K562 (cell line): ENCODE results near the gene PTP4A2. TPM values are rescaled to one million over a fixed set of nuclear protein-coding genes. Genes with fewer than 3 reads are reported as not detected.

Experiments
- ATAC-seq: fragments of 200-7000 bp; cut with Tn5 transposase; 3 replicates; pipeline ENCODE4 v1.9.1; 2020; ENCODE audit warnings: moderate library complexity
- BruUV-seq: library from RNA; stranded (reverse); fragments of 400-500 nt; replicated peaks from 2 replicates; lab custom pipeline; 2021; lab: Mats Ljungman, UMichigan
- CTCF ChIA-PET: fragments of 300-600 bp; formaldehyde crosslinking; extraction: SDS; loops from one replicate; lab custom pipeline; 2021; ENCODE audit warnings: low intra/inter-chr PET ratio; lab: Yijun Ruan, JAX
- POLR2A ChIA-PET: fragments of 300-600, 350-650 bp; sonication (Branson Sonifier 250); formaldehyde crosslinking; extraction: SDS; loops from one replicate; lab custom pipeline; 2021; ENCODE audit warnings: antibody characterized with exemption, inconsistent platforms; lab: Yijun Ruan, JAX
- DNase-seq, 4 experiments: peaks; one replicate each; pipeline versions ENCODE4 v3.0.0 to v3.0.0-alpha.2; 2011 to 2018; ENCODE audit warnings: low spot score in 3 of 4, mixed read lengths in 3 of 4; ENCODE audit errors: extremely low read depth in 1 of 4
- FAIRE-seq: peaks from 2 replicates; lab custom pipeline; 2011; peaks lifted over from hg19 to GRCh38; lab: Jason Lieb, UNC
- H2AFZ ChIP-seq: 2 replicates; pipeline ENCODE4 v1.6.0; 2011; ENCODE audit warnings: low read depth, low read length, control low read depth, inconsistent platforms
- H3K27ac ChIP-seq: fragments of 200-600 bp; 3 replicates; pipeline ENCODE4 v1.8.0; 2011; ENCODE audit warnings: low read depth, mild to moderate bottlenecking, control low read depth, inconsistent platforms, low read length, moderate library complexity, mixed read lengths; ENCODE audit errors: extremely low read depth
- H3K27me3 ChIP-seq, 2 experiments: fragments of 300-600 bp in 1 of 2; 2 replicates in 1 of 2; 3 replicates in 1 of 2; pipeline versions ENCODE4 v1.6.0 to v1.8.0; 2011; ENCODE audit warnings: inconsistent platforms in 2 of 2, low read length in 2 of 2, mild to moderate bottlenecking in 1 of 2, mixed read lengths in 1 of 2, moderate library complexity in 1 of 2; ENCODE audit not compliant: control insufficient read depth in 2 of 2, insufficient read depth in 2 of 2
- H3K36me3 ChIP-seq: fragments of 300-600 bp; 3 replicates; pipeline ENCODE4 v1.8.0; 2011; ENCODE audit warnings: mild to moderate bottlenecking, low read length, inconsistent platforms; ENCODE audit not compliant: control insufficient read depth, insufficient read depth
- H3K4me1 ChIP-seq, 2 experiments: fragments of 200-600 bp in 1 of 2; replicated peaks in 1 of 2; 2 replicates in 1 of 2; 3 replicates in 1 of 2; pipeline versions ENCODE4 v1.5.1 to v1.8.0; 2011; ENCODE audit warnings: inconsistent platforms in 2 of 2, low read length in 2 of 2, mild to moderate bottlenecking in 1 of 2, mixed read lengths in 1 of 2, moderate library complexity in 1 of 2; ENCODE audit not compliant: control insufficient read depth in 2 of 2, insufficient read depth in 2 of 2
- H3K4me2 ChIP-seq: 2 replicates; pipeline ENCODE4 v1.6.1; 2011; ENCODE audit warnings: low read length, control low read depth, inconsistent platforms, mixed read lengths; ENCODE audit not compliant: insufficient read depth
- H3K4me3 ChIP-seq: fragments of 200-600 bp; sonication (generic), shearing (Covaris generic); 2 replicates; pipeline ENCODE4 v1.5.1; 2016; ENCODE audit warnings: control low read depth, inconsistent platforms
- H3K79me2 ChIP-seq: fragments of 200-600 bp; 3 replicates; pipeline ENCODE4 v1.8.0; 2011; ENCODE audit warnings: low read length, inconsistent platforms; ENCODE audit not compliant: control insufficient read depth, insufficient read depth
- H3K9ac ChIP-seq, 2 experiments: 2 replicates each; pipeline versions ENCODE4 v1.6.0 to v1.6.1; 2011; ENCODE audit warnings: low read depth in 2 of 2, low read length in 2 of 2, control low read depth in 1 of 2, inconsistent platforms in 1 of 2, mild to moderate bottlenecking in 1 of 2, mixed read lengths in 1 of 2; ENCODE audit not compliant: insufficient read depth in 1 of 2
- H3K9me1 ChIP-seq: one replicate; pipeline ENCODE4 v1.6.0; 2011; ENCODE audit warnings: inconsistent platforms, mild to moderate bottlenecking, low read length, moderate library complexity; ENCODE audit not compliant: control insufficient read depth, insufficient read depth
- H3K9me3 ChIP-seq: replicated peaks from 2 replicates; pipeline ENCODE4 v1.5.1; 2011; ENCODE audit warnings: low read depth, low read length, inconsistent platforms; ENCODE audit not compliant: control insufficient read depth, insufficient read depth
- H4K20me1 ChIP-seq: replicated peaks from 2 replicates; pipeline ENCODE4 v1.6.1; 2011; ENCODE audit warnings: low read length, inconsistent platforms, mixed read lengths; ENCODE audit not compliant: control insufficient read depth, insufficient read depth
- EHMT2 ChIP-seq: fragments of 450-650 bp; IDR thresholded peaks from 2 replicates; pipeline ENCODE4 v1.6.1; 2018; ENCODE audit warnings: antibody characterized with exemption
- FUS ChIP-seq: fragments of 200-400 bp; formaldehyde crosslinking; optimal IDR thresholded peaks from 2 replicates; pipeline ENCODE3; 2017; ENCODE audit warnings: low read depth, low read length
- HDAC3 ChIP-seq: fragments of 450-650 bp; IDR thresholded peaks from 2 replicates; pipeline ENCODE4 v1.6.1; 2018; ENCODE audit warnings: borderline replicate concordance, mild to moderate bottlenecking, moderate library complexity; ENCODE audit not compliant: partially characterized antibody
- HDAC8 ChIP-seq: fragments of 450-650 bp; IDR thresholded peaks from 2 replicates; pipeline ENCODE4 v1.6.1; 2016; ENCODE audit warnings: mild to moderate bottlenecking, missing genetic modification characterization, moderate library complexity, missing compliant biosample characterization
- ID3 ChIP-seq, 2 experiments: fragments of 250-450 bp in 1 of 2; fragments of 450-650 bp in 1 of 2; sonication (Bioruptor Pico) in 1 of 2; IDR thresholded peaks; 2 replicates each; pipeline versions ENCODE4 v1.6.1 to v1.8.0; 2016 to 2021; ENCODE audit warnings: mild to moderate bottlenecking in 2 of 2, moderate library complexity in 2 of 2, missing compliant biosample characterization in 1 of 2, missing genetic modification characterization in 1 of 2
- MCM7 ChIP-seq, 2 experiments: fragments of 450-650 bp; IDR thresholded peaks; 2 replicates each; pipeline ENCODE4 v1.6.1; 2016 to 2018
- MTA3 ChIP-seq: fragments of 450-650 bp; formaldehyde crosslinking; IDR thresholded peaks from 2 replicates; pipeline ENCODE4 v1.6.1; 2017; ENCODE audit warnings: mild to moderate bottlenecking, borderline replicate concordance
- PPARD ChIP-seq: fragments of 250-450 bp; sonication (Bioruptor Pico); IDR thresholded peaks from 2 replicates; pipeline ENCODE4 v1.8.0; 2022; ENCODE audit warnings: inconsistent platforms, mild to moderate bottlenecking, moderate library complexity
- RERE ChIP-seq: sonication (generic); formaldehyde crosslinking; IDR thresholded peaks from 2 replicates; pipeline ENCODE4 v1.8.0; 2023; ENCODE audit warnings: missing genetic modification reagents, mild to moderate bottlenecking, borderline replicate concordance
- ZNF217 ChIP-seq: sonication (generic); formaldehyde crosslinking; IDR thresholded peaks from 2 replicates; pipeline ENCODE4 v1.8.0; 2022; ENCODE audit warnings: mild to moderate bottlenecking, missing genetic modification reagents
- ZNF280A ChIP-seq: fragments of 450-650 bp; IDR thresholded peaks from 2 replicates; pipeline ENCODE4 v1.6.1; 2018; ENCODE audit warnings: mild to moderate bottlenecking, low read depth; ENCODE audit not compliant: partially characterized antibody
- WGBS: fragments of 100-300 bp; shearing (Covaris generic); methylation state at CpG from one replicate; pipeline ENCODE4 v1.1.6; 2016; ENCODE audit warnings: low coverage, mixed read lengths; ENCODE audit not compliant: insufficient coverage; ENCODE audit errors: missing lambda C conversion rate; 5-methylcytosine and 5-hydroxymethylcytosine counted together
- in situ Hi-C: fragments of 300-500 bp; cut with MboI; formaldehyde crosslinking; loops from 4 replicates; pipeline ENCODE4 v1.15.0; 2018; ENCODE audit warnings: inconsistent platforms, mixed read lengths
- intact Hi-C: fragments of 100-400 bp; cut with micrococcal nuclease; formaldehyde crosslinking; loops from 2 replicates; pipeline ENCODE4 v1.14.2; 2022
- polyA plus RNA-seq, 8 experiments: library from polyadenylated mRNA; depleted of rRNA in 4 of 8; stranded (reverse) in 5 of 8; unstranded in 3 of 8; fragments of >200 nt; fragmentation: Nextera tagmentation in 2 of 8; fragmentation: Illumina TruSeq in 1 of 8; extraction: Ambion mirVana in 2 of 8; extraction: Trizol in 1 of 8; gene quantifications; 2 replicates each; pipeline versions ENCODE4 v1.2.1 to v1.2.3, GENCODE V29; 2011 to 2014; ENCODE audit warnings: inconsistent platforms in 1 of 8, missing spikeins in 1 of 8
- total RNA-seq, 7 experiments: library from RNA; depleted of rRNA in 6 of 7; stranded (reverse); fragments of >200 nt in 6 of 7; fragmentation: Illumina TruSeq in 2 of 7; extraction: Trizol in 2 of 7; gene quantifications; 2 replicates each; pipeline versions ENCODE4 v1.2.1 to v1.2.3, GENCODE V29; 2011 to 2021; ENCODE audit warnings: low replicate concordance in 1 of 7

Gene PTP4A2
- total and polyA plus RNA-seq, 9 of the 15 experiments (the other 6 are each of a cell fraction or from before 2014, with no cell fraction given), result 197 to 870 (median 480) TPM

DNA sequence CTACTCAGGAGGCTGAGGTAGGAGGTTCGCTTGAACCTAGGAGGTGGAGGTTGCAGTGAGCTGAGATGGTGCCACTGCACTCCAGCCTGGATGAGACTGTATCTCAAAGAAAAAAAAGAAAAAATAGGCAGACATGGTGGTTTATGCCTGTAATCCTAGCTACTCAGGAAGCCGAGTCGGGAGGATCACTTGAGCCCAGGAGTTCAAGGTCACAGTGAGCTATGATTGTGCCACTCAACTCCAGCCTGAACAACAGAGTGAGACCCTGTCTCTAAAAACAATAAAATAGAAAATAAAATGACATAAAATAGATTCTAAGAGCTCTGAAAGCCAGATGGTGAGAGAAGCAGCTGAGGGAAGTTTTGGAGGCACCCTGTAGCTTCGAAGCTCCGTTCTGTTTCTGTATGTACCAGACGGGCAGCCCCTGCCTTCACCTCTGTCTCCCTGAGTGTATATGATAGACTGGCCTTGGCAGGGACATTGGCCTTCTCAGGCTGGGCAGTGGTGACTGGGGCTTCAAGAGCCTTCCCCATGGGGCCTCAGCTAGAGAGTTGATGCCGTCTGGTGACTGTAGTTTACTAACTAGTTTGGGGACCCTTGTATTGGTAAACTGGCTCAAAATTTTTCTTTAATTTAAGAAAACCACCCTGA lies 68.0 kb downstream of the PTP4A2 start:
- Histone ChIP-seq H4K20me1 (no peaks in the 10 kb centered on the region), H3K9me3 (no peaks in the 10 kb centered on the region), H3K27me3 (no peaks in the 10 kb centered on the region), H3K4me1 (peaks cover 7 to 13% of the 10 kb centered on the region in 2 experiments), H3K9ac (no peak overlapping the region), H3K36me3 (no peaks in the 10 kb centered on the region), H3K79me2 (no peaks in the 10 kb centered on the region), H3K4me3 (no peak overlapping the region), H2AFZ (no peak overlapping the region), H3K4me2 (no peak overlapping the region), H3K27ac (no peak overlapping the region), H3K9me1 (no peaks in the 10 kb centered on the region)
- DNase-seq, result no peak
- FAIRE-seq, result no peak
- POLR2A ChIA-PET, result interaction anchor here (0.5 to 1.9 kb wide), 8 partner anchors 8 to 1101 kb away, joined by 3 to 9 read pairs (median 4); no protein-coding TSS in a partner anchor
- intact Hi-C loops (no loop called here), in situ Hi-C loops (no loop called here)
- CTCF ChIA-PET, result no interaction called here
- TF ChIP-seq EHMT2 (no peak), PPARD (CRISPR knock-in tag) (no peak), HDAC8 (tag) (no peak), HDAC3 (no peak), MCM7 (IDR thresholded peaks at IDR 0.05) (no peak), ID3 (CRISPR knock-in tag; IDR thresholded peaks at IDR 0.05) (no peak), ID3 (tag; IDR thresholded peaks at IDR 0.05) (no peak), RERE (CRISPR knock-in tag) (no peak), ZNF280A (no peak), FUS (no peak), ZNF217 (CRISPR knock-in tag) (no peak), MTA3 (no peak)
- ATAC-seq, result no peak
- BruUV-seq, result no TSS peak
- 56% methylated on average over 7 of the region's 7 CpGs for WGBS
